KMS-11 (cell line): ENCODE data around the gene PHF13.

Source experiments
- H2AFZ ChIP-seq: fragments of 200-600 bp; sonication (generic); 2 replicates; pipeline ENCODE4 v1.6.1; 2016; ENCODE audit warnings: antibody characterized with exemption, mixed run types, low read depth
- H3K27ac ChIP-seq: fragments of 200-600 bp; sonication (generic); 2 replicates; pipeline ENCODE4 v1.6.1; 2016; ENCODE audit warnings: mild to moderate bottlenecking, mixed run types
- H3K27me3 ChIP-seq: fragments of 200-600 bp; sonication (generic); 2 replicates; pipeline ENCODE4 v1.6.1; 2017; ENCODE audit warnings: mild to moderate bottlenecking, low read depth, mixed run types, moderate library complexity; ENCODE audit not compliant: insufficient read depth
- H3K36me3 ChIP-seq: fragments of 200-600 bp; sonication (generic); 2 replicates; pipeline ENCODE4 v1.6.1; 2017; ENCODE audit warnings: mild to moderate bottlenecking, mixed run types; ENCODE audit not compliant: insufficient read depth
- H3K4me1 ChIP-seq: fragments of 200-600 bp; sonication (generic); 2 replicates; pipeline ENCODE4 v1.6.1; 2016; ENCODE audit warnings: mild to moderate bottlenecking, low read depth, mixed run types; ENCODE audit not compliant: poor library complexity, severe bottlenecking
- H3K4me2 ChIP-seq: fragments of 200-600 bp; sonication (generic); 2 replicates; pipeline ENCODE4 v1.7.0; 2016; ENCODE audit warnings: mild to moderate bottlenecking, mixed run types
- H3K4me3 ChIP-seq: fragments of 200-600 bp; sonication (generic); IDR thresholded peaks from 2 replicates; pipeline ENCODE4 v1.6.1; 2017; ENCODE audit warnings: low read depth, low read length, mixed read lengths; ENCODE audit not compliant: insufficient read depth
- H3K79me2 ChIP-seq: fragments of 200-600 bp; sonication (generic); 2 replicates; pipeline ENCODE4 v1.6.1; 2016; ENCODE audit warnings: low read depth, mixed run types; ENCODE audit not compliant: insufficient read depth
- H3K9ac ChIP-seq: fragments of 200-600 bp; sonication (generic); 2 replicates; pipeline ENCODE4 v1.6.1; 2016; ENCODE audit warnings: mild to moderate bottlenecking, mixed run types
- H4K20me1 ChIP-seq: fragments of 200-600 bp; sonication (generic); 2 replicates; pipeline ENCODE4 v1.6.1; 2016; ENCODE audit warnings: mild to moderate bottlenecking, mixed run types; ENCODE audit not compliant: insufficient read depth
- CTCF ChIP-seq: fragments of 200-600 bp; sonication (generic); conservative IDR thresholded peaks from 2 replicates; pipeline ENCODE4 v1.6.1; 2017; ENCODE audit warnings: low read depth, mild to moderate bottlenecking, antibody characterized with exemption, low read length, moderate library complexity, mixed read lengths

Gene PHF13

GRCh38 chr1:6613361-6614018, at the start of gene PHF13:
PHF13 (plus strand) TSS chr1:6613731; CDS start chr1:6614067, 336 bp downstream.
- H3K36me3 ChIP-seq = no peaks in the 10 kb centered on the region; the same call in 1 of the 2 replicates
- peak within 1 kb of the TSS; percentile 46 for H3K27ac ChIP-seq
- H3K4me1 ChIP-seq = peaks cover 33% of the 10 kb centered on the region
- no peaks in the 10 kb centered on the region for H4K20me1 ChIP-seq
- H3K27me3 ChIP-seq = no peaks in the 10 kb centered on the region
- peaks cover 33% of the 10 kb centered on the region for H3K79me2 ChIP-seq
- peak within 1 kb of the TSS; percentile 88 for H3K4me3 ChIP-seq
- TF ChIP-seq CTCF = no peak
- peak within 1 kb of the TSS; percentile 91 for H2AFZ ChIP-seq
- H3K9ac ChIP-seq = peak within 1 kb of the TSS; percentile 59
- peak within 1 kb of the TSS; percentile 96 for H3K4me2 ChIP-seq

GRCh38 chr1:6569033-6569432, 44.5 kb upstream of the PHF13 start:
- Histone ChIP-seq H3K4me3 (no peak overlapping the region), H3K4me2 (no peak overlapping the region), H3K79me2 (no peaks in the 10 kb centered on the region), H3K27me3 (peaks cover 48% of the 10 kb centered on the region), H3K36me3 (no peaks in the 10 kb centered on the region), H3K4me1 (peaks cover 5% of the 10 kb centered on the region), H3K9ac (no peak overlapping the region), H3K27ac (no peak overlapping the region), H2AFZ (no peak overlapping the region), H4K20me1 (no peaks in the 10 kb centered on the region)
- TF ChIP-seq CTCF = no peak

GRCh38 chr1:6570100-6570499, 43.4 kb upstream of the PHF13 start:
- H3K4me3 ChIP-seq = no peak overlapping the region
- no peak overlapping the region for H2AFZ ChIP-seq
- H3K4me2 ChIP-seq = no peak overlapping the region

GRCh38 chr1:6570987-6571386, 42.5 kb upstream of the PHF13 start:
- no peaks in the 10 kb centered on the region for H3K36me3 ChIP-seq
- peaks cover 31% of the 10 kb centered on the region for H3K27me3 ChIP-seq
- H3K27ac ChIP-seq = no peak overlapping the region
- no peak overlapping the region for H2AFZ ChIP-seq
- H3K79me2 ChIP-seq = no peaks in the 10 kb centered on the region
- H3K9ac ChIP-seq = no peak overlapping the region
- peaks cover 5% of the 10 kb centered on the region for H3K4me1 ChIP-seq
- H3K4me2 ChIP-seq = no peak overlapping the region
- no peak for TF ChIP-seq CTCF
- H4K20me1 ChIP-seq = no peaks in the 10 kb centered on the region
- no peak overlapping the region for H3K4me3 ChIP-seq

More at GRCh38 chr1:6570100-6570499, 43.4 kb upstream of the PHF13 start:
- Histone ChIP-seq H3K27ac (no peak overlapping the region), H3K36me3 (no peaks in the 10 kb centered on the region), H3K79me2 (no peaks in the 10 kb centered on the region), H3K4me1 (peaks cover 5% of the 10 kb centered on the region), H3K9ac (no peak overlapping the region), H3K27me3 (peaks cover 39% of the 10 kb centered on the region), H4K20me1 (no peaks in the 10 kb centered on the region)
- no peak for TF ChIP-seq CTCF
